GM23338 (cell line): ENCODE measurements around the gene COL1A2. TPM values are rescaled to one million over a fixed set of nuclear protein-coding genes. Genes with fewer than 3 reads are reported as not detected.

Source experiments
- ATAC-seq: fragments of 200-7000 bp; cut with Tn5 transposase; 3 replicates; pipeline ENCODE4 v1.9.1; 2020
- DNase-seq: peaks from one replicate; pipeline ENCODE4 v3.0.0-alpha.2; 2015; ENCODE audit warnings: low spot score
- H2AFZ ChIP-seq: fragments of 200-600 bp; sonication (generic); 2 replicates; pipeline ENCODE4 v1.8.0; 2016; ENCODE audit warnings: antibody characterized with exemption, mild to moderate bottlenecking, moderate library complexity
- H3F3A ChIP-seq: fragments of 200-600 bp; sonication (generic); replicated peaks from 2 replicates; pipeline ENCODE4 v1.8.0; 2017; ENCODE audit warnings: antibody characterized with exemption, mixed run types, low read depth
- H3K27ac ChIP-seq: fragments of 200-600 bp; sonication (generic); 2 replicates; pipeline ENCODE4 v1.6.1; 2016; ENCODE audit warnings: low read depth
- H3K27me3 ChIP-seq: fragments of 200-600 bp; sonication (generic); 2 replicates; pipeline ENCODE4 v1.8.0; 2016; ENCODE audit warnings: mild to moderate bottlenecking, mixed run types, moderate library complexity; ENCODE audit not compliant: insufficient read depth
- H3K36me3 ChIP-seq: fragments of 200-600 bp; sonication (generic); 2 replicates; pipeline ENCODE4 v1.8.0; 2016; ENCODE audit warnings: mild to moderate bottlenecking; ENCODE audit not compliant: insufficient read depth
- H3K4me1 ChIP-seq: fragments of 200-600 bp; sonication (generic); 2 replicates; pipeline ENCODE4 v1.8.0; 2016; ENCODE audit warnings: mild to moderate bottlenecking, moderate library complexity; ENCODE audit not compliant: insufficient read depth
- H3K4me2 ChIP-seq: fragments of 200-600 bp; sonication (generic); 2 replicates; pipeline ENCODE4 v1.7.1; 2017; ENCODE audit warnings: mixed run types
- H3K4me3 ChIP-seq: fragments of 200-600 bp; sonication (generic); 2 replicates; pipeline ENCODE4 v1.6.1; 2016; ENCODE audit warnings: mixed run types
- H3K79me2 ChIP-seq: fragments of 200-600 bp; sonication (generic); replicated peaks from 2 replicates; pipeline ENCODE4 v1.8.0; 2017; ENCODE audit warnings: mild to moderate bottlenecking; ENCODE audit not compliant: insufficient read depth
- H3K9me2 ChIP-seq: fragments of 200-600 bp; sonication (generic); 2 replicates; pipeline ENCODE4 v1.8.0; 2017; ENCODE audit not compliant: insufficient read depth
- H4K20me1 ChIP-seq: fragments of 200-600 bp; sonication (generic); replicated peaks from 2 replicates; pipeline ENCODE4 v1.8.0; 2017; ENCODE audit warnings: mild to moderate bottlenecking; ENCODE audit not compliant: insufficient read depth
- H3K27ac Mint-ChIP-seq: 2 replicates; pipeline ENCODE4 v1.8.0; 2020; ENCODE audit warnings: inconsistent platforms, mild to moderate bottlenecking, moderate library complexity, mixed read lengths
- H3K27me3 Mint-ChIP-seq: 3 replicates; pipeline ENCODE4 v1.8.0; 2022; ENCODE audit warnings: low read depth, mild to moderate bottlenecking, moderate library complexity, mixed read lengths, inconsistent platforms; ENCODE audit not compliant: insufficient read depth, poor library complexity
- H3K36me3 Mint-ChIP-seq: 3 replicates; pipeline ENCODE4 v1.8.0; 2021; ENCODE audit warnings: low read depth, mild to moderate bottlenecking, inconsistent platforms, moderate library complexity, mixed read lengths
- H3K4me1 Mint-ChIP-seq: 3 replicates; pipeline ENCODE4 v1.8.0; 2020; ENCODE audit warnings: mild to moderate bottlenecking, inconsistent platforms, mixed read lengths
- H3K4me3 Mint-ChIP-seq: 3 replicates; pipeline ENCODE4 v1.8.0; 2021; ENCODE audit warnings: moderate library complexity, mild to moderate bottlenecking, inconsistent platforms, mixed read lengths
- H3K9me3 Mint-ChIP-seq: 3 replicates; pipeline ENCODE4 v1.8.0; 2020; ENCODE audit warnings: moderate library complexity, mild to moderate bottlenecking, inconsistent platforms, mixed read lengths
- CREB1 ChIP-seq: fragments of 250-450 bp; sonication (Bioruptor Pico); IDR thresholded peaks from 2 replicates; pipeline ENCODE4 v1.5.0; 2020; ENCODE audit warnings: low read depth, mild to moderate bottlenecking, moderate library complexity
- EZH2 ChIP-seq: fragments of 200-600 bp; sonication (generic); IDR thresholded peaks from one replicate; pipeline ENCODE4 v1.8.0; 2017; ENCODE audit warnings: antibody characterized with exemption, mild to moderate bottlenecking, low read depth; ENCODE audit not compliant: unreplicated experiment
- EZH2phosphoT487 ChIP-seq: fragments of 200-600 bp; sonication (generic); IDR thresholded peaks from one replicate; pipeline ENCODE4 v1.8.1; 2018; ENCODE audit warnings: antibody characterized with exemption; ENCODE audit not compliant: unreplicated experiment
- JUNB ChIP-seq: IDR thresholded peaks from one replicate; pipeline ENCODE4 v1.6.1; 2016; ENCODE audit warnings: antibody characterized with exemption; ENCODE audit not compliant: unreplicated experiment
- NANOG ChIP-seq: IDR thresholded peaks from 2 replicates; pipeline ENCODE4 v1.6.1; 2016; ENCODE audit warnings: antibody characterized with exemption, borderline replicate concordance
- POLR2AphosphoS5 ChIP-seq: IDR thresholded peaks from 2 replicates; pipeline ENCODE4 v1.6.1; 2016; ENCODE audit warnings: antibody characterized with exemption, low read depth
- STAT1 ChIP-seq: IDR thresholded peaks from one replicate; pipeline ENCODE4 v1.6.1; 2016; ENCODE audit warnings: antibody characterized with exemption; ENCODE audit not compliant: unreplicated experiment
- ZNF114 ChIP-seq: fragments of 250-450 bp; sonication (Bioruptor Pico); IDR thresholded peaks from 2 replicates; pipeline ENCODE4 v1.5.0; 2020; ENCODE audit warnings: mild to moderate bottlenecking, moderate library complexity
- ZNF331 ChIP-seq: fragments of 250-450 bp; sonication (Bioruptor Pico); IDR thresholded peaks from 2 replicates; pipeline ENCODE4 v1.5.0; 2020; ENCODE audit warnings: low read depth, mild to moderate bottlenecking, moderate library complexity
- polyA plus RNA-seq: library from polyadenylated mRNA; unstranded; fragments of >200 nt; fragmentation: Nextera tagmentation; extraction: Ambion mirVana; gene quantifications from 2 replicates; pipeline ENCODE4 v1.2.1, GENCODE V29; 2016
- total RNA-seq: library from RNA; depleted of rRNA; stranded (reverse); fragments of >200 nt; shearing (Covaris generic); gene quantifications from 2 replicates; pipeline ENCODE4 v1.2.3, GENCODE V29; 2014
- TF ChIP-seq, protein P1 (sequence below), 2 experiments: fragments of 200-600 bp in 1 of 2; sonication (generic) in 1 of 2; conservative IDR thresholded peaks; 2 replicates each; pipeline versions ENCODE4 v1.5.1 to v1.6.1; 2016 to 2017; ENCODE audit warnings: antibody characterized with exemption in 2 of 2, low read depth in 2 of 2, mild to moderate bottlenecking in 2 of 2, moderate library complexity in 1 of 2
- TF ChIP-seq, protein P2 (sequence below): fragments of 250-450 bp; sonication (Bioruptor Pico); IDR thresholded peaks from 2 replicates; pipeline ENCODE4 v1.5.0; 2020; ENCODE audit warnings: mild to moderate bottlenecking, moderate library complexity
- TF ChIP-seq, protein P3 (sequence below): IDR thresholded peaks from one replicate; pipeline ENCODE4 v1.6.1; 2018; ENCODE audit warnings: antibody characterized with exemption; ENCODE audit not compliant: unreplicated experiment
- TF ChIP-seq, protein P4 (sequence below): IDR thresholded peaks from 2 replicates; pipeline ENCODE4 v1.6.1; 2016; ENCODE audit warnings: antibody characterized with exemption

The COL1A2 gene
- total and polyA plus RNA-seq, 2 experiments from 2014 or later: 32.0 to 67.0 TPM

DNA sequence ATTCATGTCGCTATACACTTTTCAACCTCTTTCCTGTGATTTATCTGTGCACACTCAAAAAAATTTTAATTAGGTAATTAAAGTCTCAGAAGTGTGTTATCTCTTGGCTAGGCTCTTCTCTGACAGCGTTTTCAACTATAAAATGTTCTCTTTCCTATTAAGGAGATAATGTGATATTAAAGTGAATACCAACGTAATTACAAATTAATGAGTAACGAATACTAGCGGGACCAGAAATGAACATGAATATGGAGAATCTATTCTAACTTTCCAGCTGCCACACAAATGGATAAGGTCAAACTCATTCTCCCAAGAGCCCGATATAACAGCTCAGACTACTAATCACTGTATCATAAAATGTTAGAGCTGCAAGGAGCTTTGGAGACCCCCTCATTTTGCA is 12.0 kb downstream of the COL1A2 start:
- ATAC-seq (no peak), DNase-seq (no peak)
- Histone ChIP-seq H3K36me3 (peaks cover 40% of the 10 kb centered on the region), H3K4me2 (no peak overlapping the region), H3F3A (no peaks in the 10 kb centered on the region), H3K9me2 (no peaks in the 10 kb centered on the region), H3K79me2 (no peaks in the 10 kb centered on the region), H4K20me1 (0 out of 2 replicates have a peak, but pooled peaks cover 6% of the 10 kb centered on the region), H3K4me3 (no peak overlapping the region), H3K27me3 (no peaks in the 10 kb centered on the region), H2AFZ (no peak overlapping the region), H3K27ac (no peak overlapping the region), H3K4me1 (no peaks in the 10 kb centered on the region)
- Mint-ChIP-seq H3K4me3 (no peak overlapping the region), H3K9me3 (no peaks in the 10 kb centered on the region), H3K36me3 (peaks cover 60% of the 10 kb centered on the region), H3K27me3 (no peaks in the 10 kb centered on the region), H3K4me1 (no peaks in the 10 kb centered on the region), H3K27ac (no peak overlapping the region)
- TF ChIP-seq, protein P1, sequence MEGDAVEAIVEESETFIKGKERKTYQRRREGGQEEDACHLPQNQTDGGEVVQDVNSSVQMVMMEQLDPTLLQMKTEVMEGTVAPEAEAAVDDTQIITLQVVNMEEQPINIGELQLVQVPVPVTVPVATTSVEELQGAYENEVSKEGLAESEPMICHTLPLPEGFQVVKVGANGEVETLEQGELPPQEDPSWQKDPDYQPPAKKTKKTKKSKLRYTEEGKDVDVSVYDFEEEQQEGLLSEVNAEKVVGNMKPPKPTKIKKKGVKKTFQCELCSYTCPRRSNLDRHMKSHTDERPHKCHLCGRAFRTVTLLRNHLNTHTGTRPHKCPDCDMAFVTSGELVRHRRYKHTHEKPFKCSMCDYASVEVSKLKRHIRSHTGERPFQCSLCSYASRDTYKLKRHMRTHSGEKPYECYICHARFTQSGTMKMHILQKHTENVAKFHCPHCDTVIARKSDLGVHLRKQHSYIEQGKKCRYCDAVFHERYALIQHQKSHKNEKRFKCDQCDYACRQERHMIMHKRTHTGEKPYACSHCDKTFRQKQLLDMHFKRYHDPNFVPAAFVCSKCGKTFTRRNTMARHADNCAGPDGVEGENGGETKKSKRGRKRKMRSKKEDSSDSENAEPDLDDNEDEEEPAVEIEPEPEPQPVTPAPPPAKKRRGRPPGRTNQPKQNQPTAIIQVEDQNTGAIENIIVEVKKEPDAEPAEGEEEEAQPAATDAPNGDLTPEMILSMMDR (conservative IDR thresholded peaks at IDR 0.05; ENCODE audit: low read depth in 2 of 2): no peak
- TF ChIP-seq, protein P2, sequence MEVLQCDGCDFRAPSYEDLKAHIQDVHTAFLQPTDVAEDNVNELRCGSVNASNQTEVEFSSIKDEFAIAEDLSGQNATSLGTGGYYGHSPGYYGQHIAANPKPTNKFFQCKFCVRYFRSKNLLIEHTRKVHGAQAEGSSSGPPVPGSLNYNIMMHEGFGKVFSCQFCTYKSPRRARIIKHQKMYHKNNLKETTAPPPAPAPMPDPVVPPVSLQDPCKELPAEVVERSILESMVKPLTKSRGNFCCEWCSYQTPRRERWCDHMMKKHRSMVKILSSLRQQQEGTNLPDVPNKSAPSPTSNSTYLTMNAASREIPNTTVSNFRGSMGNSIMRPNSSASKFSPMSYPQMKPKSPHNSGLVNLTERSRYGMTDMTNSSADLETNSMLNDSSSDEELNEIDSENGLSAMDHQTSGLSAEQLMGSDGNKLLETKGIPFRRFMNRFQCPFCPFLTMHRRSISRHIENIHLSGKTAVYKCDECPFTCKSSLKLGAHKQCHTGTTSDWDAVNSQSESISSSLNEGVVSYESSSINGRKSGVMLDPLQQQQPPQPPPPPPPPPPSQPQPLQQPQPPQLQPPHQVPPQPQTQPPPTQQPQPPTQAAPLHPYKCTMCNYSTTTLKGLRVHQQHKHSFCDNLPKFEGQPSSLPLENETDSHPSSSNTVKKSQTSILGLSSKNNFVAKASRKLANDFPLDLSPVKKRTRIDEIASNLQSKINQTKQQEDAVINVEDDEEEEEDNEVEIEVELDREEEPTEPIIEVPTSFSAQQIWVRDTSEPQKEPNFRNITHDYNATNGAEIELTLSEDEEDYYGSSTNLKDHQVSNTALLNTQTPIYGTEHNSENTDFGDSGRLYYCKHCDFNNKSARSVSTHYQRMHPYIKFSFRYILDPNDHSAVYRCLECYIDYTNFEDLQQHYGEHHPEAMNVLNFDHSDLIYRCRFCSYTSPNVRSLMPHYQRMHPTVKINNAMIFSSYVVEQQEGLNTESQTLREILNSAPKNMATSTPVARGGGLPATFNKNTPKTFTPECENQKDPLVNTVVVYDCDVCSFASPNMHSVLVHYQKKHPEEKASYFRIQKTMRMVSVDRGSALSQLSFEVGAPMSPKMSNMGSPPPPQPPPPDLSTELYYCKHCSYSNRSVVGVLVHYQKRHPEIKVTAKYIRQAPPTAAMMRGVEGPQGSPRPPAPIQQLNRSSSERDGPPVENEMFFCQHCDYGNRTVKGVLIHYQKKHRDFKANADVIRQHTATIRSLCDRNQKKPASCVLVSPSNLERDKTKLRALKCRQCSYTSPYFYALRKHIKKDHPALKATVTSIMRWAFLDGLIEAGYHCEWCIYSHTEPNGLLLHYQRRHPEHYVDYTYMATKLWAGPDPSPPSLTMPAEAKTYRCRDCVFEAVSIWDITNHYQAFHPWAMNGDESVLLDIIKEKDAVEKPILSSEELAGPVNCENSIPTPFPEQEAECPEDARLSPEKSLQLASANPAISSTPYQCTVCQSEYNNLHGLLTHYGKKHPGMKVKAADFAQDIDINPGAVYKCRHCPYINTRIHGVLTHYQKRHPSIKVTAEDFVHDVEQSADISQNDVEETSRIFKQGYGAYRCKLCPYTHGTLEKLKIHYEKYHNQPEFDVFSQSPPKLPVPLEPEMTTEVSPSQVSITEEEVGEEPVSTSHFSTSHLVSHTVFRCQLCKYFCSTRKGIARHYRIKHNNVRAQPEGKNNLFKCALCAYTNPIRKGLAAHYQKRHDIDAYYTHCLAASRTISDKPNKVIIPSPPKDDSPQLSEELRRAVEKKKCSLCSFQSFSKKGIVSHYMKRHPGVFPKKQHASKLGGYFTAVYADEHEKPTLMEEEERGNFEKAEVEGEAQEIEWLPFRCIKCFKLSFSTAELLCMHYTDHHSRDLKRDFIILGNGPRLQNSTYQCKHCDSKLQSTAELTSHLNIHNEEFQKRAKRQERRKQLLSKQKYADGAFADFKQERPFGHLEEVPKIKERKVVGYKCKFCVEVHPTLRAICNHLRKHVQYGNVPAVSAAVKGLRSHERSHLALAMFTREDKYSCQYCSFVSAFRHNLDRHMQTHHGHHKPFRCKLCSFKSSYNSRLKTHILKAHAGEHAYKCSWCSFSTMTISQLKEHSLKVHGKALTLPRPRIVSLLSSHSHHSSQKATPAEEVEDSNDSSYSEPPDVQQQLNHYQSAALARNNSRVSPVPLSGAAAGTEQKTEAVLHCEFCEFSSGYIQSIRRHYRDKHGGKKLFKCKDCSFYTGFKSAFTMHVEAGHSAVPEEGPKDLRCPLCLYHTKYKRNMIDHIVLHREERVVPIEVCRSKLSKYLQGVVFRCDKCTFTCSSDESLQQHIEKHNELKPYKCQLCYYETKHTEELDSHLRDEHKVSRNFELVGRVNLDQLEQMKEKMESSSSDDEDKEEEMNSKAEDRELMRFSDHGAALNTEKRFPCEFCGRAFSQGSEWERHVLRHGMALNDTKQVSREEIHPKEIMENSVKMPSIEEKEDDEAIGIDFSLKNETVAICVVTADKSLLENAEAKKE: no peak
- TF ChIP-seq EZH2 (no peak), NANOG (no peak), STAT1 (no peak), JUNB (no peak), CREB1 (CRISPR knock-in tag) (no peak), ZNF331 (CRISPR knock-in tag) (no peak), POLR2AphosphoS5 (no peak), EZH2phosphoT487 (no peak), ZNF114 (no peak)
- TF ChIP-seq, protein P3, sequence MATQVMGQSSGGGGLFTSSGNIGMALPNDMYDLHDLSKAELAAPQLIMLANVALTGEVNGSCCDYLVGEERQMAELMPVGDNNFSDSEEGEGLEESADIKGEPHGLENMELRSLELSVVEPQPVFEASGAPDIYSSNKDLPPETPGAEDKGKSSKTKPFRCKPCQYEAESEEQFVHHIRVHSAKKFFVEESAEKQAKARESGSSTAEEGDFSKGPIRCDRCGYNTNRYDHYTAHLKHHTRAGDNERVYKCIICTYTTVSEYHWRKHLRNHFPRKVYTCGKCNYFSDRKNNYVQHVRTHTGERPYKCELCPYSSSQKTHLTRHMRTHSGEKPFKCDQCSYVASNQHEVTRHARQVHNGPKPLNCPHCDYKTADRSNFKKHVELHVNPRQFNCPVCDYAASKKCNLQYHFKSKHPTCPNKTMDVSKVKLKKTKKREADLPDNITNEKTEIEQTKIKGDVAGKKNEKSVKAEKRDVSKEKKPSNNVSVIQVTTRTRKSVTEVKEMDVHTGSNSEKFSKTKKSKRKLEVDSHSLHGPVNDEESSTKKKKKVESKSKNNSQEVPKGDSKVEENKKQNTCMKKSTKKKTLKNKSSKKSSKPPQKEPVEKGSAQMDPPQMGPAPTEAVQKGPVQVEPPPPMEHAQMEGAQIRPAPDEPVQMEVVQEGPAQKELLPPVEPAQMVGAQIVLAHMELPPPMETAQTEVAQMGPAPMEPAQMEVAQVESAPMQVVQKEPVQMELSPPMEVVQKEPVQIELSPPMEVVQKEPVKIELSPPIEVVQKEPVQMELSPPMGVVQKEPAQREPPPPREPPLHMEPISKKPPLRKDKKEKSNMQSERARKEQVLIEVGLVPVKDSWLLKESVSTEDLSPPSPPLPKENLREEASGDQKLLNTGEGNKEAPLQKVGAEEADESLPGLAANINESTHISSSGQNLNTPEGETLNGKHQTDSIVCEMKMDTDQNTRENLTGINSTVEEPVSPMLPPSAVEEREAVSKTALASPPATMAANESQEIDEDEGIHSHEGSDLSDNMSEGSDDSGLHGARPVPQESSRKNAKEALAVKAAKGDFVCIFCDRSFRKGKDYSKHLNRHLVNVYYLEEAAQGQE: no peak
- TF ChIP-seq, protein P4, sequence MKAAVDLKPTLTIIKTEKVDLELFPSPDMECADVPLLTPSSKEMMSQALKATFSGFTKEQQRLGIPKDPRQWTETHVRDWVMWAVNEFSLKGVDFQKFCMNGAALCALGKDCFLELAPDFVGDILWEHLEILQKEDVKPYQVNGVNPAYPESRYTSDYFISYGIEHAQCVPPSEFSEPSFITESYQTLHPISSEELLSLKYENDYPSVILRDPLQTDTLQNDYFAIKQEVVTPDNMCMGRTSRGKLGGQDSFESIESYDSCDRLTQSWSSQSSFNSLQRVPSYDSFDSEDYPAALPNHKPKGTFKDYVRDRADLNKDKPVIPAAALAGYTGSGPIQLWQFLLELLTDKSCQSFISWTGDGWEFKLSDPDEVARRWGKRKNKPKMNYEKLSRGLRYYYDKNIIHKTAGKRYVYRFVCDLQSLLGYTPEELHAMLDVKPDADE: no peak
